ENCODE data around the gene HSPBAP1. TPM values are rescaled to one million over a fixed set of nuclear protein-coding genes. Genes with fewer than 3 reads are reported as not detected.
A peak's percentile ranks its signal among the peaks of the same experiment; 100 is the strongest.
"Not testable (repeated sequence)": the region's sequence is repeated elsewhere in the genome, so short reads cannot be mapped to it uniquely, and the experiment has no call there.

The HSPBAP1 gene
- total RNA-seq, 1 experiment from 2014 or later = 18.1 TPM

DNA sequence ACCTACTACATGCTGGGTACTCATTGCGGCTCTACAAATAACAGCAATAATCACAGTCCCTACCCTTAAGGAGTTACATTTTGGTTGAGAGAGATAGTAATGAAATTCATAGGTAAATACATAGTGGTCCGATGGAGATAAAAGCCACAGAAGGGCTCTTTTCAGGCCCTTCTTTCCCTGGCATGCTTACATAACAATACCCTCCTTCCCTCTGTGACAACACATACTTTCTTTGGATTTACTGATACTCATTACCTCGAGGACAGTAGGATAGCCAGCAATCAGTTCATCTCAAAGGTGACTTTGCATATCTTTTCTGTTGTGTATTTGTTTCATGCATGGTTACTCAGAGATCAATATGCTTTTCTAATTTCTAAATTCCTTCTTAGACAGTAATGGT lies 54.5 kb downstream of the HSPBAP1 start:
- DNase-seq (ENCODE audit: low read depth) = no peak

DNA sequence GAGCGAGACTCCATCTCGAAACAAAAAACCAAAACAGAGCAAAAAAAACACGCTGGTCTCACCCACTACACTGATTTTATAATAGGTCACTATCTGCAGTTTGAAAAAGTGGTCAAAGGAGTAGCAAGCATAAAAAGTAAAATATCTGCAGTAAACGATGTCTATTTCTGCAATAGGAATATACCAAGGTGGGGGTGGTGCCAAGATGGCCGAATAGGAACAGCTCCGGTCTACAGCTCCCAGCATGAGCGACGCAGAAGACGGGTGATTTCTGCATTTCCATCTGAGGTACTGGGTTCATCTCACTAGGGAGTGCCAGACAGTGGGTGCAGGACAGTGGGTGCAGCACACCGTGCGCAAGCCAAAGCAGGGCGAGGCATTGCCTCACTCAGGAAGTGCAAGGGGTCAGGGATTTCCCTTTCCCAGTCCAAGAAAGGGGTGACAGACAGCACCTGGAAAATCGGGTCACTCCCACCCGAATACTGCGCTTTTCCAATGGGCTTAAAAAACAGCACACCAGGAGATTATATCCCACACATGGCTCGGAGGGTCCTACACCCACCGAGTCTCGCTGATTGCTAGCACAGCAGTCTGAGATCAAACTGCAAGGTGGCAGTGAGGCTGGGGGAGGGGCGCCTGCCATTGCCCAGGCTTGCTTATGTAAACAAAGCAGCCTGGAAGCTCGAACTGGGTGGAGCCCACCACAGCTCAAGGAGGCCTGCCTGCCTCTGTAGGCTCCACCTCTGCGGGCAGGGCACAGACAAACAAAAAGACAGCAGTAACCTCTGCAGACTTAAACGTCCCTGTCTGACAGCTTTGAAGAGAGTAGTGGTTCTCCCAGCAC lies 60.7 kb downstream of the HSPBAP1 start:
- DNase-seq (ENCODE audit: low read depth) = not testable (repeated sequence)

GRCh38 chr3:122730240-122730639 lies 63.4 kb downstream of the HSPBAP1 start:
- no peak for DNase-seq (ENCODE audit: low read depth)

- DNase-seq (ENCODE audit: low read depth) = no peak
These were observed 64.7 kb downstream of the HSPBAP1 start for GRCh38 chr3:122728756-122729514.

- DNase-seq (ENCODE audit: low read depth) = no peak
These were observed 65.4 kb downstream of the HSPBAP1 start for GRCh38 chr3:122728186-122728585.

- DNase-seq (ENCODE audit: low read depth) = no peak
These were observed 65.9 kb downstream of the HSPBAP1 start for GRCh38 chr3:122727766-122728165.

DNA sequence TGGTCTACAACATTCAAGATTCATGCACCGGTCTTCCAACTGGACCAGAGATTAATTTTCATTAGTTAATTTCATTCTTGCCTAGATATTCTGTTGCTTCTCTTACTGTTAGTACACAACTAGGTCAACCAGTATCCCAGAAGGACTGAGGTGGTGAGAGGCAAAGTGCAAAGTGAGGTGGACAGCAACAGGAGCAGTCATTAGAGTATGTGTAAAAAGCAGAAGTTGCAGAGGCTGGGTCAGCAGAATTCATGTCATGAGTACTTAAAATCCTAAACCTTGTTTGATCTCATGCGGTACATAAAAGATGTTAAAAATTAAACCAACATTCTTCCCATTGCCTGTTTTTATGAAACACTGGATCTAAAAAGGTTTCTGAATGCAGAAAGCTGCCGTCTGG lies 66.3 kb downstream of the HSPBAP1 start:
- no peak for DNase-seq (ENCODE audit: low read depth)

DNA sequence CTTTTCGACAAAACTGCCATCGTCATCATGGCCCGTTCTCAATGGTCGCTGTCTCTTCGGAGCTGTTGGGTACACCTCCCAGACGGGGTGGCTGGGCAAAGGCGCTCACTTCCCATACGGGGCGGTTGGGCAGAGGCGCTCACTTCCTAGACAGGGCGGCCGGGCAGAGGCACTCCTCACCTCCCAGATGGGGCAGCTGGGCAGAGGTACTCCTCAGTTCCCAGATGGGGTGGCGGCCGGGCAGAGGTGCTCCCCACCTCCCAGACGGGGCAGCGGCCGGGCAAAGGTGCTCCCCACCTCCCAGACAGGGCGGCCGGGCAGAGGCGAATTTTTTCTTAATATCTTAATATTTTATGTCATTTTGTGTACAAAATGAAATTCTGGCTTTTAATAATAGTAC lies 68.5 kb downstream of the HSPBAP1 start:
- no peak for DNase-seq (ENCODE audit: low read depth)

DNA sequence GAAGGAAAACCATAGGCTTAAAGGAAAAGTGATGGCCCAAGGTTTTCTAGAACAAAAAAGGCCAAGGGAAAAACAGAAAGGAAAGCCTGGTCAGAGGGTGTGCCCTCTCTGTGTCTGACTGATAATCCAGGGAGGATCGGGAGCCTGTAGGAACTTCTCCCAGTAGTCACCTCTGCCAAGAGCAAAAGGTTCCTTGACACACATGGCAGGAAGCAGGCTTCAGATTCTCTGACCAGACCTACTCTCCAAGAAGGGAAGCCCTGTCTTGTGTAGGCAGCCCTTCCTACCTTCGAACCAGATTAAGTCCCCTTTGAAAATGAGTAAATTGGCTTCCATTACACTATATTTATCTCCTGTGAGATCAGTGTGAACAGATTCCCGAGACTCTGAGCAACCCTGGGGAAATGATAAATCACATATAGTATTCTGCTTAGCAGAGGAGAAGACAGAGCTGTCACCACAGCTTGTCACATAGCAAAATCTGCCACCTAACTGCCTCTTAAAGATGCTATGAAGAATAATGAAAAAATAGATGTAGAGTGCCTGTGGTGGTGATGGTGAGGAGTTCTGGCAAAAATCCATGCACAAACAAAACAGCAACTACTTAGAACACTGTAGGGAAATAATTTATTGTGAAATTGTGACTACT lies 74.2 kb downstream of the HSPBAP1 start:
- no peak for DNase-seq (ENCODE audit: low read depth)

DNA sequence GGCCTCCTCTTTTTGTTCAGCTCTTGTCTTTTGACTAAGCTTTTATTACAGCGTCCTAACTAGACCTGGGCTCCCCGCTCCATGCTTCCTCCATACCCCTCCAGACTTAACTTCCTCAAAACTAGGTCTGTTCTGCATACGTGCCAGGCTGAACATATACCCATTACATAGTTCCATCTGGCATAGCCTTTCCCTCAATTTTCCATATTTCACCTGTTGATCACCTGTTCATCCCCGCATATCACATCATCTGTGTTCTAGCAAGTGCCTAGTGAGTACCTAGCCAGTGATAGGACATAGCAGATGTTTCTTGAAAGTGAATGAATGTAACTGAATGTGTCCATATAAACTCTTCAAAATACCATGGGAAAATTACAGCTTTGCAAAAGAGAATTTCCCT lies 77.0 kb downstream of the HSPBAP1 start:
- DNase-seq (ENCODE audit: low read depth) = no peak

GRCh38 chr3:122714273-122714672 lies 79.4 kb downstream of the HSPBAP1 start:
- no peak for DNase-seq (ENCODE audit: low read depth)

- not testable (repeated sequence) for DNase-seq (ENCODE audit: low read depth)
These were observed 82.9 kb downstream of the HSPBAP1 start for GRCh38 chr3:122710616-122711251.

DNA sequence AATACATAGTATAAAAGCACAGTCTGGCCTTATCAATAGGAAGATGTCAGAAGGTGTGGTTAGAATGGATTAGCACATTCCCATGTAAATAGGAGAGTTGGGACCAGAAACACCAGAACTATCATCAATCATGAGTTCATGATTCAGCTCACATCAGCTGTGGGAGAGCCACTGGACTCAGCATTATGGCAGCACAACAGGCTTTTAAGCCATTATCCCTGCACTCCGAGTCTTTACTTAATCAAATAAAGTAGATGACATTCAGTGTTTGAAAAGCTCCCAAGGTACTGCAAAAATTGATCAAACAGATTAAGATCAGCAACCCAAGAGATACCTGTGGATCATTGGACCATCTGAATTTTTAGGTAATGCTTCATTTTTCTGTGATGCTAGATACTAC lies 88.3 kb downstream of the HSPBAP1 start:
- no peak for DNase-seq (ENCODE audit: low read depth)

DNA sequence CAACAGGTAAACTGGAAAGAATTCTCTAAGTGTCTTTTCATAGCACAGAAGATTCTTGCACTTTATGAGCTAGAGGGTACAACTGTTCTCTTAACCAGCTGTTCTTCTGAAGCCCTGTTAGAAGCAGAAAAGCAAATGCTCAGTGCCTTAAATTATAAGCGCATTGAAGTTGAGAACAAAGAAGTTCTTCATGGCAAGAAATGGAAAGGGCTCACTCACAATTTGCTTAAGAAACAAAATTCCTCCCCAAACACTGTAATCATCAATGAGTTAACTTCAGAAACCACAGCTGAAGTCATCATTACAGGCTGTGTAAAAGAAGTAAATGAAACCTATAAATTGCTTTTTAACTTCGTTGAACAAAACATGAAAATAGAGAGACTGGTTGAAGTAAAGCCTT lies 93.4 kb downstream of the HSPBAP1 start:
- no peak for DNase-seq (ENCODE audit: low read depth)

DNA sequence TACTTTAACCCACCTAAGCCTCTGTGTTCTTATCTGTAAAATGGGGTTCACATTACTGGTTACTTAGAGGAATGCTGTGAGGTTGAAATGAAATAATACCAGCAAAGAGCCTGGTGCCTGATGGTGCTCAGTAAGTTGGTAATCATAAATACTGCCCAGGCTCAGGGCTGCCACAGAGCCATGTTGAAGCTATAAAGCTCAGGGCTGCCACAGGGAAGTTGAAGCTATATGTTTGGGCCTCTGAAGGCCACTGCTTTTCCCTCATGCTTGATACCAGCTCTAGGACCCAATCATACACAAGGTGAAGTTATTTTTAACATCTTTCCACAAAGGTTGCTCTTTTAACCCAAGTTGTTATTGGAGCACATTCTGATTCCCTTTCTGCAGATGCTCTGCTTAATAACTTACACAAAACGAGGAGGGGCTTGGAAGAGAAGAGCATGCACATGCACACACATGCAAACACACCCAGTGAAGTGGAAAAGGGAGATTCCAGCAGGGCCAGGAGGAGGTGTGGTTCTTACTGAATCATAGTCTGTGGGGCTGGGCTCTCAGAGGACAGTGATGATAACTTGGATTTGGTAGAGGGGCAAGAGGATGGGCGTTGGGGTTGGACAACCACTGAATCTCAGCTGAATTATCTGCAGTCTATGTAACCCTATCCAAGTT lies 95.5 kb downstream of the HSPBAP1 start:
- no peak for DNase-seq (ENCODE audit: low read depth)

DNA sequence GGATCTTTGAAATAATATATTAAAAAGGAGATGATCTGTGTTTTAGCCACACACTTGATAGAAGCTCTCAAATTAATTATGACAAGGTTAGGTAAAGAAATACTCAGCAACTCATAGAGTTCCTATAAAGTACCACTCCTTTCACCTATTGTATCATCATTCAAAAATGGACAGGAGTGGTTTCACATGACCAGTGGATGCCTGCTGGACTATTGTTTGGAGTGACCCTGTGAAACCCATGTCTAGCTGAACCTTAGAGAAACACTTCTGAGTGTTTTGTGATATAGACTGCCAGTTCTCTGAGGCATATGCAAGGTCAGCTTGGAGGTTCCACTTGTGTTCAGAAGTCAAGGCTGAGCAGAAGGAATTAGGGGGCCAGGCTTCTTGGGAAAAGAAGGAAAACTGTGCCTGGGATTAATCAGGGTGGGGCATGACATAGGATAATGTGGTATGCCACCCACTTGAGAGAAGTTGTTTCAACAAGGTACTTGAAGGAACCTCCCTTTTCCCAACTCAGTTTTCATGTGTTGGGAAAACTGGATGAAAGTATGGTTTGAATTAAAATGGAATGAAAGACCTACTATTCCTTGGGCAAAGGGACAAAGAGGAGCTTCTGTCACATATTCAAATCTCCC lies 97.6 kb downstream of the HSPBAP1 start:
- DNase-seq (ENCODE audit: low read depth) = no peak

GRCh38 chr3:122694966-122695365 lies 98.7 kb downstream of the HSPBAP1 start:
- DNase-seq (ENCODE audit: low read depth) = no peak

DNA sequence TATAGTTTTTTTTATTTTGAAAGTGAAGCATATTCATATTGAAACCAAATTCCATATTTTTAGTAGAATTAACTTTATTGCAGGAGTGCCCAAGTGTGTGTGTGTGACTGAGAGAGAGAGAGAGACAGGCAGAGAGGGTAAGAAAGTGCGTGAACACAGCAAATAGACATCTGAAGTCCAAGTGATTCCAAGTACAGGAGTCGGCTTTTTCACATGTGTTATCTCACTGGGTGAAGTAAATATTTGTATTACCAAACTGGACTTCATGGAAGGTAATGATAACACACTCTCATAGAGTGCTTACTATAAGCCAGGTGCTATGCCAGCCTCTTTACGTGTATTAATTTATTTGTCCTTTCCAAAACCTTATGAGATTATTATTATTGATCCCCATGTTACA lies 101.0 kb downstream of the HSPBAP1 start:
- DNase-seq (ENCODE audit: low read depth) = no peak

DNA sequence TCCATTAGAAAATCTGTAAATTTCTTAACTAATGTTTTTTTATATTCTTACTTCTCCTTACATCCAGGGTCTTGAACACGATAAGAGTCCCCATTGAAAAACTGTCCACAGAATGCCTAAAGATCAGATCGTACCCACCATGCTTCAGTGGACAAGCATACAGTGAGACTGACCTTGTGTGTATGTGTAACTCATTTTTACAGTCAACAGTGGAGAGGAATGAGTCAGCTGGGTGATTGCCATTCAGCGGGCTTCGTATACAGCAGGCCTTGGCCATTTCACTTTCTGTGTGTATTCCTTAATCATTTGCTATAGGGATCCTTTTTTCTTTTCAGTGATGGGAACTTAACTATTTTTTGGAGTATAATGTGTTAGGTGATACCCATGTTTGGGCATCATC lies 102.4 kb downstream of the HSPBAP1 start:
- peak; percentile 72 for DNase-seq (ENCODE audit: low read depth)

- no peak for DNase-seq (ENCODE audit: low read depth)
These were observed 103.5 kb downstream of the HSPBAP1 start for GRCh38 chr3:122690096-122690495.
